ENCODE data around the gene FBRS. TPM values are rescaled to one million over a fixed set of nuclear protein-coding genes. Genes with fewer than 3 reads are reported as not detected.
"Not testable (repeated sequence)": the region's sequence is repeated elsewhere in the genome, so short reads cannot be mapped to it uniquely, and the experiment has no call there.

The FBRS gene
- total and polyA plus RNA-seq, 2 donors (not counting 3 experiments of a cell fraction or from before 2014, with no cell fraction given), result 15.5 to 68.6 TPM

GRCh38 chr16:30636599-30636998 lies 21.6 kb upstream of the FBRS start:
- H3K9me3 ChIP-seq (replicated peaks; ENCODE audit: control insufficient read depth, insufficient read depth, low read length), result no peaks in the 10 kb centered on the region
- ChIA-PET POLR2A (interaction anchor here (0.5 to 0.7 kb wide), 2 partner anchors 211 to 514 kb away, joined by 4 to 6 read pairs; no protein-coding TSS in a partner anchor), CTCF (interaction anchor here (1.9 kb wide), 1 partner anchor 206 kb away, joined by 11 read pairs; the partner anchor contains the start of gene DCTPP1)

GRCh38 chr16:30637139-30637538 lies 21.1 kb upstream of the FBRS start:
- H3K27me3 ChIP-seq (ENCODE audit: control insufficient read depth in 2 of 2, insufficient read depth in 2 of 2, low read length in 2 of 2); H3K4me3 ChIP-seq (replicated peaks in 1 of 3; ENCODE audit: insufficient read depth in 1 of 3, low read depth in 1 of 3, low read length in 3 of 3); FAIRE-seq; H3K4me2 ChIP-seq (ENCODE audit: insufficient read depth, low read length); BruUV-seq (replicated peaks); dilution Hi-C loops (cut with MboI; ENCODE audit: extremely low pct_ligation_motif_present, low sequenced_read_pairs); H3K9me3 ChIP-seq (replicated peaks; ENCODE audit: control insufficient read depth, insufficient read depth, low read length); H3K9ac ChIP-seq (replicated peaks; ENCODE audit: extremely low read depth, insufficient read depth, low read length); DNase-seq (ENCODE audit: low read depth, low spot score); H4K20me1 ChIP-seq (replicated peaks; ENCODE audit: control insufficient read depth, extremely low read depth, insufficient read depth, low read length); H3K4me1 ChIP-seq (ENCODE audit: control insufficient read depth, extremely low read depth, insufficient read depth, low read length); H3K27ac ChIP-seq (ENCODE audit: insufficient read depth, low read depth, low read length); H3K36me3 ChIP-seq (ENCODE audit: control insufficient read depth in 2 of 2, extremely low read depth in 1 of 2, insufficient read depth in 2 of 2, low read length in 2 of 2); H2AFZ ChIP-seq (ENCODE audit: low read depth, low read length); intact Hi-C loops (cut with micrococcal nuclease); H3K9me1 ChIP-seq (replicated peaks; ENCODE audit: control insufficient read depth, extremely low read depth, insufficient read depth, low read length); H3K79me2 ChIP-seq (ENCODE audit: control insufficient read depth, insufficient read depth, low read length): not testable (repeated sequence)
- POLR2A ChIA-PET, result interaction anchor here (0.6 to 0.7 kb wide), 2 partner anchors 496 to 515 kb away, joined by 5 to 6 read pairs; no protein-coding TSS in a partner anchor
- CTCF ChIA-PET, result interaction anchor here (0.9 to 2.5 kb wide), 6 partner anchors 8 to 228 kb away, joined by 3 to 11 read pairs (median 6); partner anchors contain the start of genes DCTPP1 and PRR14

More at GRCh38 chr16:30636599-30636998, 21.6 kb upstream of the FBRS start:
- Histone ChIP-seq H3K27ac (ENCODE audit: insufficient read depth, low read depth, low read length) (no peak overlapping the region), H3K4me1 (ENCODE audit: control insufficient read depth, extremely low read depth, insufficient read depth, low read length) (peaks cover 6% of the 10 kb centered on the region), H3K4me2 (ENCODE audit: insufficient read depth, low read length) (no peak overlapping the region), H4K20me1 (replicated peaks; ENCODE audit: control insufficient read depth, extremely low read depth, insufficient read depth, low read length) (no peaks in the 10 kb centered on the region), H3K27me3 (ENCODE audit: control insufficient read depth in 2 of 2, insufficient read depth in 2 of 2, low read length in 2 of 2) (no peaks in the 10 kb centered on the region), H3K36me3 (ENCODE audit: control insufficient read depth in 2 of 2, extremely low read depth in 1 of 2, insufficient read depth in 2 of 2, low read length in 2 of 2) (no peaks in the 10 kb centered on the region), H2AFZ (ENCODE audit: low read depth, low read length) (no peak overlapping the region), H3K9ac (replicated peaks; ENCODE audit: extremely low read depth, insufficient read depth, low read length) (no peak overlapping the region), H3K79me2 (ENCODE audit: control insufficient read depth, insufficient read depth, low read length) (peaks cover 3% of the 10 kb centered on the region), H3K4me3 (replicated peaks in 1 of 3; ENCODE audit: insufficient read depth in 1 of 3, low read depth in 1 of 3, low read length in 3 of 3) (no peak overlapping the region), H3K9me1 (replicated peaks; ENCODE audit: control insufficient read depth, extremely low read depth, insufficient read depth, low read length) (no peaks in the 10 kb centered on the region)
- BruUV-seq (replicated peaks), result no TSS peak
- dilution Hi-C loops (cut with MboI; ENCODE audit: extremely low pct_ligation_motif_present, low sequenced_read_pairs) (no loop called here), intact Hi-C loops (cut with micrococcal nuclease) (no loop called here)
- no peak for TF ChIP-seq POLR2AphosphoS5 (IDR thresholded peaks at IDR 0.05; ENCODE audit: insufficient read depth, low read depth, low read length)
- TF ChIP-seq MAX (IDR thresholded peaks at IDR 0.05; ENCODE audit: insufficient read depth, insufficient read length), result no peak
- no peak for TF ChIP-seq MYC (IDR thresholded peaks at IDR 0.05; ENCODE audit: low read depth, low read length)
- TF ChIP-seq POLR2A (IDR thresholded peaks at IDR 0.05; ENCODE audit: low read depth, low read length), result no peak
- TF ChIP-seq JUN (IDR thresholded peaks at IDR 0.05; ENCODE audit: borderline replicate concordance, insufficient read depth, insufficient read length, low read depth), result no peak
- no peak for TF ChIP-seq EZH2 (IDR thresholded peaks at IDR 0.05; ENCODE audit: borderline replicate concordance, low read depth, low read length, severe bottlenecking)
- no peak for TF ChIP-seq FOS (IDR thresholded peaks at IDR 0.05; ENCODE audit: borderline replicate concordance, insufficient read depth, low read length)
- no peak for TF ChIP-seq GATA2 (IDR thresholded peaks at IDR 0.05; ENCODE audit: insufficient read depth, insufficient read length, low read depth, low read length)
- no peak for TF ChIP-seq CTCF (IDR thresholded peaks at IDR 0.05; ENCODE audit: extremely low read depth in 1 of 2, insufficient read depth in 1 of 2, low read depth in 1 of 2, low read length in 2 of 2)
- DNase-seq (ENCODE audit: low read depth, low spot score), result no peak
- FAIRE-seq, result no peak

All from endothelial cell of umbilical vein (primary cell).